HepG2 (cell line): Measurements from ENCODE around the gene ANKRD17. TPM values are rescaled to one million over a fixed set of nuclear protein-coding genes. Genes with fewer than 3 reads are reported as not detected.

ENCODE experiments used
- DNMT3B ChIP-seq: conservative IDR thresholded peaks from 2 replicates; pipeline ENCODE4 v1.6.1; 2016; ENCODE audit warnings: missing biosample characterization, control low read depth
- FOXK1 ChIP-seq: sonication (generic); formaldehyde crosslinking; IDR thresholded peaks from 2 replicates; pipeline ENCODE4 v1.4.0; 2020; ENCODE audit warnings: low read depth, missing genetic modification reagents, borderline replicate concordance
- IRF2 ChIP-seq: IDR thresholded peaks from 2 replicates; pipeline ENCODE4 v1.6.1; 2018; ENCODE audit warnings: missing genetic modification reagents, missing compliant biosample characterization
- MAF1 ChIP-seq: sonication (generic); formaldehyde crosslinking; IDR thresholded peaks from 2 replicates; pipeline ENCODE4 v1.5.0; 2020; ENCODE audit warnings: missing genetic modification reagents, borderline replicate concordance
- MED1 ChIP-seq: sonication (generic); formaldehyde crosslinking; IDR thresholded peaks from 2 replicates; pipeline ENCODE4 v1.4.0; 2020; ENCODE audit warnings: missing genetic modification reagents
- MXD4 ChIP-seq: IDR thresholded peaks from 2 replicates; pipeline ENCODE4 v1.6.1; 2016; ENCODE audit warnings: mild to moderate bottlenecking, missing biosample characterization, missing genetic modification reagents
- NONO ChIP-seq, 2 experiments: fragments of 450-650 bp in 1 of 2; sonication (generic) in 1 of 2; formaldehyde crosslinking in 1 of 2; IDR thresholded peaks in 1 of 2; conservative IDR thresholded peaks in 1 of 2; 2 replicates each; pipeline versions ENCODE4 v1.6.1 to v1.8.0; 2017 to 2022; ENCODE audit warnings: mild to moderate bottlenecking in 1 of 2, missing genetic modification reagents in 1 of 2, moderate library complexity in 1 of 2
- NR2F2 ChIP-seq: IDR thresholded peaks from 2 replicates; pipeline ENCODE4 v1.6.1; 2012; ENCODE audit warnings: low read depth, inconsistent platforms, borderline replicate concordance
- RARA ChIP-seq: IDR thresholded peaks from 2 replicates; pipeline ENCODE4 v1.6.1; 2016; ENCODE audit warnings: missing genetic modification reagents, missing compliant biosample characterization
- RFXANK ChIP-seq: IDR thresholded peaks from 2 replicates; pipeline ENCODE4 v1.6.1; 2016
- SRF ChIP-seq: IDR thresholded peaks from 2 replicates; pipeline ENCODE4 v1.6.1; 2011; ENCODE audit warnings: mild to moderate bottlenecking, low read depth, low read length, moderate library complexity
- TP53 ChIP-seq: sonication (generic); formaldehyde crosslinking; conservative IDR thresholded peaks from 2 replicates; pipeline ENCODE4 v1.4.0; 2020; ENCODE audit warnings: missing genetic modification reagents
- ZBTB21 ChIP-seq: sonication (generic); formaldehyde crosslinking; IDR thresholded peaks from 2 replicates; pipeline ENCODE4 v1.4.0; 2020; ENCODE audit warnings: missing genetic modification reagents
- ZBTB46 ChIP-seq: sonication (generic); formaldehyde crosslinking; IDR thresholded peaks from 2 replicates; pipeline ENCODE4 v1.4.0; 2020; ENCODE audit warnings: mild to moderate bottlenecking, missing genetic modification reagents, borderline replicate concordance
- ZFP82 ChIP-seq: sonication (generic); formaldehyde crosslinking; IDR thresholded peaks from 2 replicates; pipeline ENCODE4 v1.5.1; 2020; ENCODE audit warnings: mild to moderate bottlenecking, missing genetic modification reagents, borderline replicate concordance
- ZMAT5 ChIP-seq: sonication (generic); formaldehyde crosslinking; IDR thresholded peaks from 2 replicates; pipeline ENCODE4 v1.5.0; 2020; ENCODE audit warnings: mild to moderate bottlenecking, low read depth, missing genetic modification reagents, borderline replicate concordance
- ZNF180 ChIP-seq: sonication (generic); formaldehyde crosslinking; IDR thresholded peaks from 2 replicates; pipeline ENCODE4 v1.4.0; 2020; ENCODE audit warnings: low read depth, missing genetic modification reagents, borderline replicate concordance
- ZNF205 ChIP-seq: IDR thresholded peaks from 2 replicates; pipeline ENCODE4 v1.6.1; 2018; ENCODE audit warnings: missing biosample characterization, missing genetic modification reagents
- ZNF276 ChIP-seq: sonication (generic); formaldehyde crosslinking; IDR thresholded peaks from 2 replicates; pipeline ENCODE4 v1.4.0; 2020; ENCODE audit warnings: mild to moderate bottlenecking, low read depth, missing genetic modification reagents
- ZNF660 ChIP-seq: sonication (generic); formaldehyde crosslinking; IDR thresholded peaks from 2 replicates; pipeline ENCODE4 v1.5.1; 2020; ENCODE audit warnings: mild to moderate bottlenecking, low read depth, missing genetic modification reagents, borderline replicate concordance
- polyA plus RNA-seq, 8 experiments: library from polyadenylated mRNA; depleted of rRNA in 3 of 8; stranded (reverse) in 7 of 8; unstranded in 1 of 8; fragments of >200 nt; fragmentation: Illumina TruSeq in 4 of 8; extraction: Trizol in 4 of 8; gene quantifications; 2 replicates each; pipeline versions ENCODE4 v1.2.1 to v1.2.3, GENCODE V29; 2011 to 2016; ENCODE audit warnings: low read depth in 4 of 8, missing spikeins in 1 of 8, mixed read lengths in 1 of 8; ENCODE audit not compliant: insufficient read depth in 1 of 8
- total RNA-seq, 5 experiments: library from RNA; depleted of rRNA; stranded (reverse); fragments of >200 nt; fragmentation: Illumina TruSeq; extraction: Trizol; gene quantifications; 2 replicates each; pipeline ENCODE4 v1.2.3, GENCODE V29; 2016; ENCODE audit warnings: low read depth in 1 of 5
- TF ChIP-seq, protein P1 (sequence below): sonication (generic); formaldehyde crosslinking; conservative IDR thresholded peaks from 2 replicates; pipeline ENCODE4 v1.4.0; 2020; ENCODE audit warnings: missing genetic modification reagents

Gene ANKRD17
- total and polyA plus RNA-seq, 2 of the 13 experiments (the other 11 are each of a cell fraction or from before 2014, with no cell fraction given), result 55.7 to 61.1 TPM

- TF ChIP-seq ZMAT5 (CRISPR knock-in tag), result no peak
- TF ChIP-seq ZNF205 (CRISPR knock-in tag), result no peak; the same call in 1 of the 2 replicates
- peak; percentile 49; the same call in 1 of the 2 replicates for TF ChIP-seq RFXANK
- peak; percentile 70; the same call in 1 of the 2 replicates for TF ChIP-seq MAF1 (CRISPR knock-in tag)
- TF ChIP-seq NR2F2, result no peak
- TF ChIP-seq ZNF660 (CRISPR knock-in tag), result 0 out of 2 replicates have a peak, but pooled peaks have one; percentile 39
- TF ChIP-seq SRF, result no peak
- peak; percentile 90 for TF ChIP-seq IRF2 (CRISPR knock-in tag)
- peak; percentile 86; the same call in 1 of the 2 replicates for TF ChIP-seq DNMT3B (CRISPR knock-in tag)
- peak; percentile 95; the same call in 1 of the 2 replicates for TF ChIP-seq ZFP82 (CRISPR knock-in tag)
- no peak for TF ChIP-seq ZNF180
- no peak for TF ChIP-seq ZBTB46 (CRISPR knock-in tag)
- 0 out of 2 replicates have a peak, but pooled peaks have one; percentile 14 for TF ChIP-seq TP53 (CRISPR knock-in tag)
- no peak for TF ChIP-seq NONO (IDR thresholded peaks at IDR 0.05)
- peak; percentile 89; the same call in 1 of the 2 replicates for TF ChIP-seq NONO (CRISPR knock-in tag; conservative IDR thresholded peaks at IDR 0.05)
- peak; percentile 35; the same call in 1 of the 2 replicates for TF ChIP-seq RARA (CRISPR knock-in tag)
- TF ChIP-seq ZBTB21, result peak; percentile 98
- TF ChIP-seq ZNF276 (CRISPR knock-in tag), result no peak
- peak; percentile 88 for TF ChIP-seq MXD4 (CRISPR knock-in tag)
- peak; percentile 82 for TF ChIP-seq MED1 (CRISPR knock-in tag)
- TF ChIP-seq FOXK1 (CRISPR knock-in tag), result peak; percentile 45; the same call in 1 of the 2 replicates
- TF ChIP-seq, protein P1, sequence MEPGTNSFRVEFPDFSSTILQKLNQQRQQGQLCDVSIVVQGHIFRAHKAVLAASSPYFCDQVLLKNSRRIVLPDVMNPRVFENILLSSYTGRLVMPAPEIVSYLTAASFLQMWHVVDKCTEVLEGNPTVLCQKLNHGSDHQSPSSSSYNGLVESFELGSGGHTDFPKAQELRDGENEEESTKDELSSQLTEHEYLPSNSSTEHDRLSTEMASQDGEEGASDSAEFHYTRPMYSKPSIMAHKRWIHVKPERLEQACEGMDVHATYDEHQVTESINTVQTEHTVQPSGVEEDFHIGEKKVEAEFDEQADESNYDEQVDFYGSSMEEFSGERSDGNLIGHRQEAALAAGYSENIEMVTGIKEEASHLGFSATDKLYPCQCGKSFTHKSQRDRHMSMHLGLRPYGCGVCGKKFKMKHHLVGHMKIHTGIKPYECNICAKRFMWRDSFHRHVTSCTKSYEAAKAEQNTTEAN (CRISPR knock-in tag), result peak; percentile 78
Observed at GRCh38 chr4:73069338-73070073, 189.1 kb downstream of the ANKRD17 start, which contains the start of gene COX18 (continued).
